GM12892 (cell line): ENCODE results near the gene CPED1.

Source experiments
- POLR2A ChIP-seq: IDR thresholded peaks from 2 replicates; pipeline ENCODE4 v1.6.1; 2011; ENCODE audit warnings: low read depth, low read length, control low read depth
- POLR2AphosphoS5 ChIP-seq: IDR thresholded peaks from 2 replicates; pipeline ENCODE4 v1.6.1; 2011; ENCODE audit warnings: low read depth, low read length, control low read depth
- TAF1 ChIP-seq: IDR thresholded peaks from 2 replicates; pipeline ENCODE4 v1.6.1; 2011; ENCODE audit warnings: low read depth, mild to moderate bottlenecking, control low read depth, low read length, borderline replicate concordance

DNA sequence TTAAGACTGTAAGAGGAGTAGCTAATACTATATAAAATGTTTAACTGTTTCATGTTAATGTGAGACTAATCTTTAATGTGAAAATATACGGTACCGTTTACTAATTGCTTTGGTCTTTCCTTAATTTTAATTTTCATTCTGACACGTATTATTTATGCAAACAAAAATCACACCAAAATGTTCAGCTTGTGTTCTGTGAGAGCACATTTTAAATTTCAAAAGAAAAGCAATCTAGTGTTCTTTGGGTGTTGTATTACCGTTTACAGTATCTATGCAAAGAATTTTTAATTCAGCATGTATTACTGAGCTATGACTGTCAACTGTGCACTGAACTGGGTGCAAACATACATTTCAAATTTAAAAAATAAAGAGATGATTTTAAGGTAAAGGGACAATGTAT is 342.5 kb downstream of the CPED1 start:
- TF ChIP-seq POLR2AphosphoS5 (no peak), POLR2A (no peak), TAF1 (no peak)
